ENCODE results near the gene OTUB1. TPM values are rescaled to one million over a fixed set of nuclear protein-coding genes. Genes with fewer than 3 reads are reported as not detected.

OTUB1 gene
- total RNA-seq, 1 experiment from 2014 or later = 136 TPM

- ChIA-PET CTCF (no interaction called here), POLR2A (ENCODE audit: low non-redundant PET) (interaction anchor here (0.6 kb wide), 1 partner anchor 48 kb away, joined by 3 read pairs; no protein-coding TSS in a partner anchor)
- no TSS peak for BruUV-seq (replicated peaks)
- no peak for DNase-seq (ENCODE audit: low spot score)
- intact Hi-C loops (cut with micrococcal nuclease; ENCODE audit: unreplicated experiment) = no loop called here
- Histone ChIP-seq H3K27ac (ENCODE audit: low read depth, low read length, poor library complexity, severe bottlenecking) (no peak overlapping the region), H3K36me3 (ENCODE audit: insufficient read depth, low read length, poor library complexity, severe bottlenecking) (no peaks in the 10 kb centered on the region), H3K27me3 (replicated peaks; ENCODE audit: insufficient read depth, low read depth, low read length, poor library complexity) (no peaks in the 10 kb centered on the region), H3K4me3 (ENCODE audit: low read depth, low read length, poor library complexity, severe bottlenecking) (no peak overlapping the region), H3K9me3 (ENCODE audit: low read depth, low read length, poor library complexity, severe bottlenecking) (no peaks in the 10 kb centered on the region), H3K4me1 (ENCODE audit: insufficient read depth, low read length, poor library complexity, severe bottlenecking) (peaks cover 24% of the 10 kb centered on the region)
- no peak for TF ChIP-seq EZH2 (IDR thresholded peaks at IDR 0.05; ENCODE audit: borderline replicate concordance, low read depth, low read length, poor library complexity, severe bottlenecking)
- TF ChIP-seq CTCF (conservative IDR thresholded peaks at IDR 0.05; ENCODE audit: low read depth, low read length) = no peak
Observed at GRCh38 chr11:64019106-64020037, 33.1 kb downstream of the OTUB1 start.

- DNase-seq (ENCODE audit: low spot score) = no peak
- H3K4me1 ChIP-seq (ENCODE audit: insufficient read depth, low read length, poor library complexity, severe bottlenecking) = peaks cover 24% of the 10 kb centered on the region
- intact Hi-C loops (cut with micrococcal nuclease; ENCODE audit: unreplicated experiment) = no loop called here
- CTCF ChIA-PET = no interaction called here
- TF ChIP-seq EZH2 (IDR thresholded peaks at IDR 0.05; ENCODE audit: borderline replicate concordance, low read depth, low read length, poor library complexity, severe bottlenecking) (no peak), CTCF (conservative IDR thresholded peaks at IDR 0.05; ENCODE audit: low read depth, low read length) (no peak)
- H3K27ac ChIP-seq (ENCODE audit: low read depth, low read length, poor library complexity, severe bottlenecking) = no peak overlapping the region
- H3K4me3 ChIP-seq (ENCODE audit: low read depth, low read length, poor library complexity, severe bottlenecking) = no peak overlapping the region
- no TSS peak for BruUV-seq (replicated peaks)
- H3K9me3 ChIP-seq (ENCODE audit: low read depth, low read length, poor library complexity, severe bottlenecking) = no peaks in the 10 kb centered on the region
- POLR2A ChIA-PET (ENCODE audit: low non-redundant PET) = no interaction called here
- no peaks in the 10 kb centered on the region for H3K27me3 ChIP-seq (replicated peaks; ENCODE audit: insufficient read depth, low read depth, low read length, poor library complexity)
- H3K36me3 ChIP-seq (ENCODE audit: insufficient read depth, low read length, poor library complexity, severe bottlenecking) = no peaks in the 10 kb centered on the region
Observed at GRCh38 chr11:64020976-64021756, 34.9 kb downstream of the OTUB1 start.

- DNase-seq (ENCODE audit: low spot score) = no peak
- no peak overlapping the region for H3K4me3 ChIP-seq (ENCODE audit: low read depth, low read length, poor library complexity, severe bottlenecking)
- TF ChIP-seq EZH2 (IDR thresholded peaks at IDR 0.05; ENCODE audit: borderline replicate concordance, low read depth, low read length, poor library complexity, severe bottlenecking) (no peak), CTCF (conservative IDR thresholded peaks at IDR 0.05; ENCODE audit: low read depth, low read length) (no peak)
- H3K27ac ChIP-seq (ENCODE audit: low read depth, low read length, poor library complexity, severe bottlenecking) = no peak overlapping the region
- POLR2A ChIA-PET (ENCODE audit: low non-redundant PET) = no interaction called here
- H3K4me1 ChIP-seq (ENCODE audit: insufficient read depth, low read length, poor library complexity, severe bottlenecking) = peaks cover 20% of the 10 kb centered on the region
- CTCF ChIA-PET = no interaction called here
- no peaks in the 10 kb centered on the region for H3K9me3 ChIP-seq (ENCODE audit: low read depth, low read length, poor library complexity, severe bottlenecking)
- H3K36me3 ChIP-seq (ENCODE audit: insufficient read depth, low read length, poor library complexity, severe bottlenecking) = no peaks in the 10 kb centered on the region
- BruUV-seq (replicated peaks) = no TSS peak
- intact Hi-C loops (cut with micrococcal nuclease; ENCODE audit: unreplicated experiment) = no loop called here
- no peaks in the 10 kb centered on the region for H3K27me3 ChIP-seq (replicated peaks; ENCODE audit: insufficient read depth, low read depth, low read length, poor library complexity)
Observed at GRCh38 chr11:64021757-64022093, 35.5 kb downstream of the OTUB1 start.

Data from A673 (cell line).